DOHH2 (cell line): ENCODE data around the gene DGKB.

ENCODE experiments used
- H3F3A ChIP-seq: fragments of 200-600 bp; sonication (generic), shearing (Covaris generic); 2 replicates; pipeline ENCODE4 v1.6.0; 2016; ENCODE audit warnings: antibody characterized with exemption, mild to moderate bottlenecking; ENCODE audit not compliant: control insufficient read depth, insufficient read depth
- H3K27ac ChIP-seq: fragments of 200-600 bp; sonication (generic); 2 replicates; pipeline ENCODE4 v1.5.1; 2014; ENCODE audit warnings: low read depth, mild to moderate bottlenecking, low read length, moderate library complexity
- H3K27me3 ChIP-seq: fragments of 200-600 bp; sonication (generic); 2 replicates; pipeline ENCODE4 v1.6.1; 2014; ENCODE audit warnings: mild to moderate bottlenecking, low read length, mixed read lengths; ENCODE audit not compliant: control insufficient read depth
- H3K36me3 ChIP-seq: fragments of 200-600 bp; sonication (generic); 2 replicates; pipeline ENCODE4 v1.6.1; 2014; ENCODE audit warnings: mild to moderate bottlenecking, low read length, moderate library complexity, mixed read lengths; ENCODE audit not compliant: control insufficient read depth
- H3K4me1 ChIP-seq: fragments of 200-600 bp; sonication (generic); 2 replicates; pipeline ENCODE4 v1.6.1; 2014; ENCODE audit warnings: mild to moderate bottlenecking, low read length, mixed read lengths; ENCODE audit not compliant: control insufficient read depth
- H3K4me2 ChIP-seq: fragments of 200-600 bp; sonication (generic); 2 replicates; pipeline ENCODE4 v1.6.0; 2014; ENCODE audit warnings: mild to moderate bottlenecking, low read length, moderate library complexity
- H3K4me3 ChIP-seq: fragments of 200-600 bp; sonication (generic); 2 replicates; pipeline ENCODE4 v1.5.1; 2014; ENCODE audit warnings: mild to moderate bottlenecking, low read length, mixed read lengths
- H3K79me2 ChIP-seq: fragments of 200-600 bp; sonication (generic); 2 replicates; pipeline ENCODE4 v1.6.1; 2014; ENCODE audit warnings: mild to moderate bottlenecking, low read length, mixed read lengths; ENCODE audit not compliant: control insufficient read depth
- H3K9me2 ChIP-seq: fragments of 200-600 bp; sonication (generic); replicated peaks from 2 replicates; pipeline ENCODE4 v1.6.1; 2014; ENCODE audit warnings: mild to moderate bottlenecking, low read length, mixed read lengths; ENCODE audit not compliant: control insufficient read depth
- H3K9me3 ChIP-seq: fragments of 200-600 bp; sonication (generic); 2 replicates; pipeline ENCODE4 v1.6.1; 2014; ENCODE audit warnings: antibody characterized with exemption, low read length, mixed read lengths; ENCODE audit not compliant: control insufficient read depth, insufficient read depth
- H4K20me1 ChIP-seq: fragments of 200-600 bp; sonication (generic); 2 replicates; pipeline ENCODE4 v1.6.0; 2014; ENCODE audit warnings: low read depth, mild to moderate bottlenecking, antibody characterized with exemption, low read length, moderate library complexity; ENCODE audit not compliant: control insufficient read depth, insufficient read depth
- CTCF ChIP-seq: fragments of 200-600 bp; sonication (generic); IDR thresholded peaks from one replicate; pipeline ENCODE4 v1.5.1; 2014; ENCODE audit warnings: antibody characterized with exemption, mild to moderate bottlenecking, low read depth, low read length; ENCODE audit not compliant: poor library complexity, severe bottlenecking
- EZH2phosphoT487 ChIP-seq: fragments of 200-600 bp; sonication (generic); IDR thresholded peaks from 2 replicates; pipeline ENCODE4 v1.6.1; 2017; ENCODE audit warnings: borderline replicate concordance, mild to moderate bottlenecking, antibody characterized with exemption, low read length, moderate library complexity, mixed read lengths

DGKB gene

GRCh38 chr7:14931511-14932215 lies 29.1 kb upstream of the DGKB start:
- Histone ChIP-seq H3K4me2 (no peak overlapping the region), H3K4me1 (no peaks in the 10 kb centered on the region), H3K9me3 (peaks cover 4% of the 10 kb centered on the region; the same call in 1 of the 2 replicates), H3K36me3 (no peaks in the 10 kb centered on the region), H3K27me3 (no peaks in the 10 kb centered on the region), H3K79me2 (no peaks in the 10 kb centered on the region), H3K4me3 (no peak overlapping the region), H3K27ac (no peak overlapping the region), H4K20me1 (no peaks in the 10 kb centered on the region), H3F3A (no peaks in the 10 kb centered on the region), H3K9me2 (no peaks in the 10 kb centered on the region)
- no peak for TF ChIP-seq CTCF
- TF ChIP-seq EZH2phosphoT487, result no peak

GRCh38 chr7:14924398-14924797 lies 21.8 kb upstream of the DGKB start:
- no peaks in the 10 kb centered on the region for H3F3A ChIP-seq
- no peaks in the 10 kb centered on the region for H3K79me2 ChIP-seq
- no peaks in the 10 kb centered on the region for H3K9me2 ChIP-seq
- H3K4me2 ChIP-seq, result no peak overlapping the region
- H3K4me1 ChIP-seq, result no peaks in the 10 kb centered on the region
- TF ChIP-seq CTCF (no peak), EZH2phosphoT487 (no peak)
- H4K20me1 ChIP-seq, result no peaks in the 10 kb centered on the region
- no peak overlapping the region for H3K4me3 ChIP-seq
- no peaks in the 10 kb centered on the region for H3K27me3 ChIP-seq
- H3K36me3 ChIP-seq, result no peaks in the 10 kb centered on the region
- no peaks in the 10 kb centered on the region for H3K9me3 ChIP-seq
- H3K27ac ChIP-seq, result no peak overlapping the region

GRCh38 chr7:14911077-14911476 lies 8.5 kb upstream of the DGKB start:
- Histone ChIP-seq H3K9me2 (no peaks in the 10 kb centered on the region), H3K4me3 (no peak overlapping the region), H3K79me2 (no peaks in the 10 kb centered on the region), H3F3A (no peaks in the 10 kb centered on the region), H3K9me3 (no peaks in the 10 kb centered on the region), H3K4me2 (no peak overlapping the region), H3K4me1 (no peaks in the 10 kb centered on the region), H3K27me3 (no peaks in the 10 kb centered on the region), H4K20me1 (no peaks in the 10 kb centered on the region), H3K36me3 (no peaks in the 10 kb centered on the region), H3K27ac (no peak overlapping the region)
- no peak for TF ChIP-seq EZH2phosphoT487
- TF ChIP-seq CTCF, result no peak
